Measurements from ENCODE around the gene NT5DC3. TPM values are rescaled to one million over a fixed set of nuclear protein-coding genes. Genes with fewer than 3 reads are reported as not detected.

NT5DC3 gene
- total RNA-seq, 4 donors from 2014 or later = 64.5 to 185 (median 131) TPM

DNA sequence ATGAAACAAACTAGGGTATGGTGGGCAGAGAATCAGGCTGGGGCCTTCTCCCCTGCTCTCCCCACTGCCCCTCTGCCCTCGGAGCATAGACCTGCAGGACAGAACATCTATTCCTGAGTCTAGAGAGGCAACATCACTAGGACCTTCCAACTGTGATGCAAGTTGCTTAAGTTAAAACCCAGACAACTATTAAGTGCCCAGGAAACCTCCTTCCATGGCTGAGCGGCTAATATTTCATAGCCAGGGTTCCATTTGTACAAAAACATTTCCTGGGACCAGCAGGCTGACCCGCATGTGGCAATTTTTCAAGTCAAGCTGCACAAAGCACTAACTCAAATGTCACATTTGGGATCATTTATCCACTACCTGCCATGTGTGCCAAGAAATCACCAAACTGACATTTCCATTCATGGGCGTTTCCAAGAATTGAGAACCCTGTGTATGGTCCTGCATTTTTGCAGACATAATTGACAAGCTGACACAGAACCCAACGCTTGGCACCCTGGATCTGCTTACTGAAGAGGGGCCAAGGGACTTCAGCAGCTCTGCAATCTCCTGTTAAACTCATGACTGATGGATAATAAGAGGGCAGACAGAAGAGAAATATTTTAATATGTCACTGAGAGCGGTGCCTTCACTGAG lies 32.7 kb downstream of the NT5DC3 start:
- WGBS, 2 donors (ENCODE audit: low coverage in 1 of 2) = 65 to 87% methylated on average over 3 of the region's 6 CpGs
- TF ChIP-seq EP300 (IDR thresholded peaks at IDR 0.05) (no peak), POLR2AphosphoS5 (IDR thresholded peaks at IDR 0.05) (no peak), POLR2A (IDR thresholded peaks at IDR 0.05) (no peak), CTCF (IDR thresholded peaks at IDR 0.05) (no peak)
- ATAC-seq = no peak
- peak overlapping the region in 2 of 4 donors; percentile 3 to 6 for H3K27ac ChIP-seq
- peaks cover 22 to 85% (median 28%) of the 10 kb centered on the region in 3 donors for H3K4me1 ChIP-seq
- peaks cover 0 to 96% of the 10 kb centered on the region in 2 donors for H3K36me3 ChIP-seq
- H3K27me3 ChIP-seq = no peaks in the 10 kb centered on the region
- H3K4me3 ChIP-seq = no peak overlapping the region
- no peaks in the 10 kb centered on the region for H3K9me3 ChIP-seq

- no peaks in the 10 kb centered on the region for H3K9me3 ChIP-seq
- 73 to 88% methylated on average over 7 to 9 of the region's 9 CpGs for WGBS, 2 donors (ENCODE audit: low coverage in 1 of 2)
- H3K27ac ChIP-seq = peak overlapping the region in 3 of 4 donors; percentile 3 to 51 (median 28)
- H3K27me3 ChIP-seq = no peaks in the 10 kb centered on the region
- peaks cover 25 to 88% (median 29%) of the 10 kb centered on the region in 3 donors for H3K4me1 ChIP-seq
- peaks cover 0 to 96% of the 10 kb centered on the region in 2 donors for H3K36me3 ChIP-seq
- no peak overlapping the region for H3K4me3 ChIP-seq
- TF ChIP-seq POLR2A (IDR thresholded peaks at IDR 0.05) (no peak), CTCF (IDR thresholded peaks at IDR 0.05) (no peak), EP300 (IDR thresholded peaks at IDR 0.05) (no peak), POLR2AphosphoS5 (IDR thresholded peaks at IDR 0.05) (no peak)
- no peak for ATAC-seq
Observed at GRCh38 chr12:103807561-103808238, 33.3 kb downstream of the NT5DC3 start.

- no peak overlapping the region for H3K4me3 ChIP-seq
- H3K27ac ChIP-seq = peak overlapping the region in 3 of 4 donors; percentile 28 to 51 (median 42)
- no peaks in the 10 kb centered on the region for H3K27me3 ChIP-seq
- WGBS, 2 donors (ENCODE audit: low coverage in 1 of 2) = 56 to 64% methylated on average over 2 to 4 of the region's 4 CpGs
- H3K9me3 ChIP-seq = no peaks in the 10 kb centered on the region
- H3K36me3 ChIP-seq = peaks cover 0 to 96% of the 10 kb centered on the region in 2 donors
- peak; percentile 13 for ATAC-seq
- H3K4me1 ChIP-seq = peaks cover 25 to 97% (median 37%) of the 10 kb centered on the region in 3 donors
- TF ChIP-seq POLR2AphosphoS5 (IDR thresholded peaks at IDR 0.05) (no peak), POLR2A (IDR thresholded peaks at IDR 0.05) (no peak), EP300 (IDR thresholded peaks at IDR 0.05) (no peak), CTCF (IDR thresholded peaks at IDR 0.05) (no peak)
Observed at GRCh38 chr12:103806803-103807202, 34.2 kb downstream of the NT5DC3 start.

DNA sequence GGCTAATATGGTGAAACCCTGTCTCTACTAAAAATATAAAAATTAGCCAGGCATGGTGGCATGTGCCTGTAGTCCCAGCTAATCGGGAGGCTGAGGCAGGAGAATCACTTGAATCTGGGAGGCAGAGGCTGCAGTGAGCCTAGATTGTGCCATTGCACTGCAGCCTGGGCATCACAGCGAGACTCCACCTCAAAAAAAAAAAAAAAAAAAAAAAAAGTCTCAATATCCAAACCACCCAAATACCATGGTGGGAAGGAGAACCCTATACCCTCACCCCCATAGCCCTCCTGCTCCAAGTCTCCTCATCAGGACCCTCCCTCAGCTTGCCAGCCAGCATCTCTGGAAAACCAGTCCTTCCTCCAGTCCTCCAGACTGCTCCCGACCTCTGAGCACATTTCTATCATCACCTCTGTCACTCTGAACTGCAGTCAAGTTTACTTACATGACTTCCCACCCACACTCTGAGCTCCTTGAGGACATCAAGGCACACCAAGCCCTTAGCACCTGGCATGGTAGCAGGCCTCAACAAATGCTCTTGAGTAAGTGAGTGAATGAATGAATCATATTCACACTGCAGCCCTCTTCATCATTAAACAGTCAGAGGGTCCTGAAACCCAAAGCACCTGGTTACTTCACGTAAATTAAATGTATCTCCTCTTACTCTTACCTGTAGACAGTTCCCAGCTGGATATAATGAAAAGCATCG lies 35.2 kb downstream of the NT5DC3 start:
- WGBS, 2 donors (ENCODE audit: low coverage in 1 of 2) = 71 to 81% methylated on average over 4 to 5 of the region's 5 CpGs
- peaks cover 0 to 89% of the 10 kb centered on the region in 2 donors for H3K36me3 ChIP-seq
- TF ChIP-seq POLR2A (IDR thresholded peaks at IDR 0.05) (no peak), CTCF (IDR thresholded peaks at IDR 0.05) (no peak), POLR2AphosphoS5 (IDR thresholded peaks at IDR 0.05) (no peak), EP300 (IDR thresholded peaks at IDR 0.05) (no peak)
- no peaks in the 10 kb centered on the region for H3K27me3 ChIP-seq
- no peaks in the 10 kb centered on the region for H3K9me3 ChIP-seq
- H3K4me3 ChIP-seq = no peak overlapping the region
- peaks cover 25 to 99% (median 43%) of the 10 kb centered on the region in 3 donors for H3K4me1 ChIP-seq
- ATAC-seq = no peak
- peak overlapping the region; percentile 4 to 79 (median 69) for H3K27ac ChIP-seq
